Adrenal gland (tissue), 12 donors: ENCODE data around the gene MBOAT7. TPM values are rescaled to one million over a fixed set of nuclear protein-coding genes. Genes with fewer than 3 reads are reported as not detected.
"Not testable (repeated sequence)": the region's sequence is repeated elsewhere in the genome, so short reads cannot be mapped to it uniquely, and the experiment has no call there.

Experiments
- DNase-seq, 7 donors: peaks; one replicate each; pipeline ENCODE4 v3.0.0-alpha.2; 2019 to 2020
- H3K27ac ChIP-seq, 5 donors: fragments of 200-600 bp; sonication (generic) in 4 of 5; 1 replicate in 3 of 5; 2 replicates in 2 of 5; pipeline versions ENCODE4 v1.5.1 to v1.8.0; 2016 to 2020; ENCODE audit warnings: mild to moderate bottlenecking in 1 of 5
- H3K27me3 ChIP-seq: fragments of 200-600 bp; 2 replicates; pipeline ENCODE4 v1.8.0; 2021
- H3K36me3 ChIP-seq, 2 donors: fragments of 200-600 bp; replicated peaks in 1 of 2; 1 replicate in 1 of 2; 2 replicates in 1 of 2; pipeline versions ENCODE4 v1.5.1 to v1.8.0; 2018 to 2022
- H3K4me1 ChIP-seq, 2 donors: fragments of 200-600 bp; replicated peaks in 1 of 2; 1 replicate in 1 of 2; 2 replicates in 1 of 2; pipeline versions ENCODE4 v1.5.1 to v1.8.0; 2018 to 2021
- H3K4me3 ChIP-seq, 4 donors: fragments of 200-600 bp; sonication (generic) in 3 of 4; one replicate each; pipeline ENCODE4 v1.5.1; 2016 to 2018
- H3K9me3 ChIP-seq, 3 donors: fragments of 200-600 bp; sonication (generic) in 1 of 3; replicated peaks in 1 of 3; 1 replicate in 2 of 3; 2 replicates in 1 of 3; pipeline versions ENCODE4 v1.5.1 to v1.8.0; 2016 to 2021
- CTCF ChIP-seq, 6 experiments: fragments of 450-650 bp in 4 of 6; fragments of 200-600 bp in 2 of 6; sonication (generic) in 1 of 6; IDR thresholded peaks; 1 replicate in 5 of 6; 2 replicates in 1 of 6; pipeline versions ENCODE4 v1.5.1 to v1.8.0; 2016 to 2021; ENCODE audit warnings: antibody characterized with exemption in 6 of 6, mild to moderate bottlenecking in 2 of 6, moderate library complexity in 1 of 6
- POLR2A ChIP-seq, 2 donors: fragments of 450-650 bp; IDR thresholded peaks; one replicate each; pipeline ENCODE4 v1.6.1; 2017; ENCODE audit warnings: antibody characterized with exemption in 2 of 2, mild to moderate bottlenecking in 2 of 2, moderate library complexity in 1 of 2
- WGBS, 4 donors: extraction: QIAGEN DNeasy Blood & Tissue Kit in 2 of 4; methylation state at CpG; one replicate each; pipeline versions ENCODE4 v1.1.5 to v1.1.7; 2013 to 2017; 5-methylcytosine and 5-hydroxymethylcytosine counted together
- intact Hi-C, 2 donors: fragments of 100-400 bp; cut with DNase I; formaldehyde crosslinking; loops; one replicate each; pipeline versions ENCODE4 v1.14.1 to v1.15.0; 2022 to 2023
- polyA plus RNA-seq, 3 donors: library from polyadenylated mRNA; stranded (reverse); fragments of 200-250 nt in 2 of 3; fragments of 350-450 nt in 1 of 3; fragmentation: Illumina TruSeq in 1 of 3; extraction: RNeasy Lipid Tissue Mini Kit (QIAGEN cat#74804) in 1 of 3; gene quantifications; one replicate each; pipeline ENCODE4 v1.2.3, GENCODE V29; 2013 to 2014
- total RNA-seq, 9 donors: library from RNA; depleted of rRNA in 4 of 9; stranded (reverse); fragments of >200 nt in 4 of 9; fragments of 120-200 nt in 1 of 9; fragmentation: NEBNext Ultra II Directional in 1 of 9; extraction: Animal tissue kit (Norgen Biotek cat#: 25700) in 1 of 9; gene quantifications; one replicate each; pipeline versions ENCODE4 v1.1.0 to v1.2.4, GENCODE V29; 2013 to 2023
- donor health status: healthy with polysubstance abuse.
- donor health status: Bipolar disorder and iron deficiency.
- donor health status: DM: yes; HTN: yes; CAD: no.
- donor health status: DM: no; HTN: no; CAD: no.
- donor health status: DM: no; HTN: no; CAD: no.
- donor health status: DM: yes; HTN: yes; CAD: no.

The MBOAT7 gene
- total and polyA plus RNA-seq, 12 donors: 98.0 to 670 (median 327) TPM

- Histone ChIP-seq H3K27ac (no peak overlapping the region), H3K4me1 (peaks cover 15 to 17% of the 10 kb centered on the region in 2 donors), H3K27me3 (no peaks in the 10 kb centered on the region), H3K36me3 (peaks cover 0 to 28% of the 10 kb centered on the region in 2 donors), H3K9me3 (no peaks in the 10 kb centered on the region), H3K4me3 (no peak overlapping the region)
- 92 to 97% (median 95%) methylated on average over 7 of the region's 7 CpGs for WGBS, 4 donors
- intact Hi-C loops: no loop called here
- DNase-seq: no peak
- no peak for TF ChIP-seq POLR2A (IDR thresholded peaks at IDR 0.05)
- TF ChIP-seq CTCF (IDR thresholded peaks at IDR 0.05): no peak
Measured at GRCh38 chr19:54196536-54196935, 7.2 kb upstream of the MBOAT7 start.

- H3K4me3 ChIP-seq, H3K9me3 ChIP-seq, H3K27ac ChIP-seq, DNase-seq, intact Hi-C loops, H3K27me3 ChIP-seq: not testable (repeated sequence)
- H3K4me1 ChIP-seq: peaks cover 10 to 12% of the 10 kb centered on the region in 2 donors
- WGBS, 4 donors: 90 to 92% (median 91%) methylated on average over 12 of the region's 12 CpGs
- H3K36me3 ChIP-seq: peaks cover 0 to 25% of the 10 kb centered on the region in 2 donors
Measured at GRCh38 chr19:54194463-54194862, 5.1 kb upstream of the MBOAT7 start.

GRCh38 chr19:54193011-54193410 is 3.6 kb upstream of the MBOAT7 start:
- DNase-seq: no peak
- no peak for TF ChIP-seq CTCF (IDR thresholded peaks at IDR 0.05)
- no peak for TF ChIP-seq POLR2A (IDR thresholded peaks at IDR 0.05)
- Histone ChIP-seq H3K9me3 (no peaks in the 10 kb centered on the region), H3K4me3 (no peak overlapping the region), H3K4me1 (peaks cover 19 to 20% of the 10 kb centered on the region in 2 donors), H3K27me3 (no peaks in the 10 kb centered on the region), H3K36me3 (peaks cover 0 to 25% of the 10 kb centered on the region in 2 donors), H3K27ac (no peak overlapping the region)
- intact Hi-C loops: no loop called here
- 88 to 96% (median 93%) methylated on average over 11 of the region's 11 CpGs for WGBS, 4 donors

- Histone ChIP-seq H3K4me3 (peak overlapping the region in 3 of 4 donors; percentile 51 to 98 (median 83)), H3K9me3 (no peaks in the 10 kb centered on the region), H3K4me1 (peaks cover 28 to 30% of the 10 kb centered on the region in 2 donors), H3K27me3 (no peaks in the 10 kb centered on the region), H3K27ac (peak overlapping the region; percentile 94 to 100 (median 99)), H3K36me3 (peaks cover 0 to 25% of the 10 kb centered on the region in 2 donors)
- intact Hi-C loops: no loop called here
- WGBS, 4 donors: 52 to 61% (median 54%) methylated on average over 12 to 19 of the region's 19 CpGs
- TF ChIP-seq POLR2A (IDR thresholded peaks at IDR 0.05): no peak
- no peak for TF ChIP-seq CTCF (IDR thresholded peaks at IDR 0.05)
- peak in 1 of 7 donors; percentile 43 for DNase-seq
Measured at GRCh38 chr19:54191811-54192453, 2.6 kb upstream of the MBOAT7 start.
